ENCODE results near the gene KHNYN. TPM values are rescaled to one million over a fixed set of nuclear protein-coding genes. Genes with fewer than 3 reads are reported as not detected.

The KHNYN gene
- total RNA-seq, 1 experiment from 2014 or later, result 63.0 TPM

DNA sequence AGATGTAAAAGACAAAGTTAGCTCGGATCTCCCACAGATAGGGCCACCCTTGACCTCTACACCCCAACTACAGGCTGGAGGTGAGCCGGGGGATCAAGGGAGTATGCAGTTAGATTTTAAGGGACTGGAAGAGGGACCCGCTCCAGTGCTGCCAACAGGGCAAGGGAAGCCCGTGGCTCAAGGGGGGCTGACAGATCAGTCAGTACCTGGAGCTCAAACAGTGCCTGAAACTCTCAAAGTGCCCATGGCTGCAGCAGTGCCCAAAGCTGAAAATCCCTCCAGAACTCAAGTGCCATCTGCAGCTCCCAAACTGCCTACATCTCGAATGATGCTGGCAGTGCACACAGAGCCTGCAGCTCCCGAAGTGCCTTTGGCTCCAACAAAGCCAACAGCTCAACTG lies 20.6 kb upstream of the KHNYN start:
- TF ChIP-seq, protein P1, sequence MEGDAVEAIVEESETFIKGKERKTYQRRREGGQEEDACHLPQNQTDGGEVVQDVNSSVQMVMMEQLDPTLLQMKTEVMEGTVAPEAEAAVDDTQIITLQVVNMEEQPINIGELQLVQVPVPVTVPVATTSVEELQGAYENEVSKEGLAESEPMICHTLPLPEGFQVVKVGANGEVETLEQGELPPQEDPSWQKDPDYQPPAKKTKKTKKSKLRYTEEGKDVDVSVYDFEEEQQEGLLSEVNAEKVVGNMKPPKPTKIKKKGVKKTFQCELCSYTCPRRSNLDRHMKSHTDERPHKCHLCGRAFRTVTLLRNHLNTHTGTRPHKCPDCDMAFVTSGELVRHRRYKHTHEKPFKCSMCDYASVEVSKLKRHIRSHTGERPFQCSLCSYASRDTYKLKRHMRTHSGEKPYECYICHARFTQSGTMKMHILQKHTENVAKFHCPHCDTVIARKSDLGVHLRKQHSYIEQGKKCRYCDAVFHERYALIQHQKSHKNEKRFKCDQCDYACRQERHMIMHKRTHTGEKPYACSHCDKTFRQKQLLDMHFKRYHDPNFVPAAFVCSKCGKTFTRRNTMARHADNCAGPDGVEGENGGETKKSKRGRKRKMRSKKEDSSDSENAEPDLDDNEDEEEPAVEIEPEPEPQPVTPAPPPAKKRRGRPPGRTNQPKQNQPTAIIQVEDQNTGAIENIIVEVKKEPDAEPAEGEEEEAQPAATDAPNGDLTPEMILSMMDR (IDR thresholded peaks at IDR 0.05; ENCODE audit: unreplicated experiment), result no peak
- CTCF ChIA-PET, result interaction anchor here (1.0 to 10.5 kb wide), 18 partner anchors 8 to 79 kb away, joined by 3 to 109 read pairs (median 6); partner anchors contain the start of gene ADCY4
- BruUV-seq (replicated peaks), result no TSS peak

DNA sequence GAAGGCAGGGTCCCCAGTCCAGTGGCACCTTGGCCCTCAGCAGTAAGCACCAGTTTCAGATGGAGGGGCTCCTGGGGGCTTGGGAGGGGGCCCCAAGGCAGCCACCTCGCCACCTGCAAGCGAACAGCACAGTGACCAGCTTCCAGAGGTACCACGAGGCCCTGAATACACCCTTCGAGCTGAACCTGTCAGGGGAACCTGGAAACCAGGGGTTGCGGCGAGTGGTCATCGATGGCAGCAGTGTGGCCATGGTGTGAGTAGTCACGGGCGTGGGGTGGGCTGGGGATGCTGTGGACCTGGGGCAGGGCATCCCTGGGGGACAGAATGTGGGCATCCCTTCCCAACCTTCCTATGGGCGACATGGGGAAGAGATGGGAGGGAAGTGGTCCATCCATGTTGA lies 19.8 kb upstream of the KHNYN start:
- no peak for DNase-seq (ENCODE audit: unreplicated experiment)
- POLR2A ChIA-PET, result interaction anchor here (1.0 to 1.3 kb wide), 3 partner anchors 14 to 76 kb away, joined by 4 to 6 read pairs (median 5); no protein-coding TSS in a partner anchor
- Mint-ChIP-seq H3K9me3 (ENCODE audit: unreplicated experiment) (no peaks in the 10 kb centered on the region), H3K27me3 (ENCODE audit: insufficient read depth, unreplicated experiment) (no peaks in the 10 kb centered on the region), H3K36me3 (ENCODE audit: insufficient read depth, unreplicated experiment) (no peaks in the 10 kb centered on the region), H3K4me3 (ENCODE audit: unreplicated experiment) (no peak overlapping the region), H3K4me1 (ENCODE audit: insufficient read depth, unreplicated experiment) (no peaks in the 10 kb centered on the region), H3K27ac (ENCODE audit: low read depth, unreplicated experiment) (no peak overlapping the region)
- intact Hi-C loops (cut with micrococcal nuclease), result no loop called here
- BruUV-seq (replicated peaks), result no TSS peak
- CTCF ChIA-PET, result interaction anchor here (1.0 to 10.5 kb wide), 15 partner anchors 9 to 80 kb away, joined by 3 to 109 read pairs (median 5); partner anchors contain the start of gene ADCY4
- TF ChIP-seq, protein P1 (IDR thresholded peaks at IDR 0.05; ENCODE audit: unreplicated experiment), result no peak

More for the DNA sequence above, 20.6 kb upstream of the KHNYN start:
- Mint-ChIP-seq H3K9me3 (ENCODE audit: unreplicated experiment) (no peaks in the 10 kb centered on the region), H3K36me3 (ENCODE audit: insufficient read depth, unreplicated experiment) (no peaks in the 10 kb centered on the region), H3K4me3 (ENCODE audit: unreplicated experiment) (no peak overlapping the region), H3K27me3 (ENCODE audit: insufficient read depth, unreplicated experiment) (no peaks in the 10 kb centered on the region), H3K27ac (ENCODE audit: low read depth, unreplicated experiment) (no peak overlapping the region), H3K4me1 (ENCODE audit: insufficient read depth, unreplicated experiment) (peaks cover 1% of the 10 kb centered on the region)
- intact Hi-C loops (cut with micrococcal nuclease), result no loop called here
- POLR2A ChIA-PET, result interaction anchor here (0.6 to 1.3 kb wide), 4 partner anchors 13 to 194 kb away, joined by 3 to 6 read pairs (median 4); no protein-coding TSS in a partner anchor
- no peak for DNase-seq (ENCODE audit: unreplicated experiment)

DNA sequence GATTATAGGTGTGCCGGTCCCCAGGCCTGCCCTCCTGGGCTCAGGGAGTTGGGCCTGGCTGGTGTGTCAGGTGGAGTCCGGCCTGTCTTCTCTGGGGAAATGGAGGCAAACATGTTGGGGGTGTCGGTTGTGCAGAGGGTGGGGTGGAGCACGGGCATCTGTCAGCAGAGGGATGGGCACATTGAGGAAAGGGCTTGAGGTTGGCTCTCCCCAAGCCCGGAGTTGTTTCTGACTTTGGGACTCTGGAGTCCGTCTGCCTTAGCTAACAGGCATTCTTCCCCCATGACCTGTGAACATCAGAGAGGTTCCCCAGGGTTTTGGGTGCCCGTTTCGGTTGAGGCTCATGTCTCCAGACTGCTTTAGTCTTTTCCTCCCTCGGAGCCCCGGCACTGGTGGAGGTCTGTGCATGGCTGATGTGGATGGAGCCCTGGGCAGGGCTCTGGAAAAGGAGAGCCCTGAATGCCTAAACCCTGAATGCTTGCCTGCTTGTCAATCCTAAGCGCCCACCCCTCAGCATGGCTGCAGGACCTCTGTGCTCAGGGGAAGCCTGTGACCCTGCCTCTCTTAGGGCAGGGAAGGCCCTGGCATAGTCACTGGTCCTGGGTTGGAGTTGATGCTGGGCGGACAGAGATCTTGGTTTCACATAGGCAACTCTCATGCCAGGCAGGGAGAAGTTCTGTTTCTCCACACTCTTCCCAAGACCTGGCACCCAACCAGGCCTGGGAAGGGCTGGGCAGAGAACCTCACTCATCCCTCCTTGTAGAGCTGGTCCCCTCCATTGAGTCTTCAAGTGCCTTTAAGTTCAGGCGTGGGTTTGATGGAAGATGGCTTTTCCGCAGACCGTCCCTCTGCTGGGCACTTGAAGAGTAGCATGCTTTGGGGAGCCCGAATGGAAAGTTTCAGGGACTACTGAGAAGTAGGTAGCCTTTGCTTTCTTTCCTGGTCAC lies 18.0 kb upstream of the KHNYN start:
- no peaks in the 10 kb centered on the region for H3K27me3 Mint-ChIP-seq (ENCODE audit: insufficient read depth, unreplicated experiment)
- no peaks in the 10 kb centered on the region for H3K9me3 Mint-ChIP-seq (ENCODE audit: unreplicated experiment)
- TF ChIP-seq, protein P1 (IDR thresholded peaks at IDR 0.05; ENCODE audit: unreplicated experiment), result peak; percentile 58
- peak; percentile 61 for DNase-seq (ENCODE audit: unreplicated experiment)
- intact Hi-C loops (cut with micrococcal nuclease), result loop anchor here (1.0 kb wide), 2 partner anchors 46 to 78 kb away; no protein-coding TSS in a partner anchor
- ChIA-PET POLR2A (no interaction called here), CTCF (interaction anchor here (0.6 to 10.5 kb wide), 17 partner anchors 8 to 147 kb away, joined by 3 to 109 read pairs (median 4); partner anchors contain the start of genes ADCY4, CBLN3, KHNYN and RIPK3)
- no TSS peak for BruUV-seq (replicated peaks)
- no peak overlapping the region for H3K4me3 Mint-ChIP-seq (ENCODE audit: unreplicated experiment)
- H3K4me1 Mint-ChIP-seq (ENCODE audit: insufficient read depth, unreplicated experiment), result no peaks in the 10 kb centered on the region
- no peaks in the 10 kb centered on the region for H3K36me3 Mint-ChIP-seq (ENCODE audit: insufficient read depth, unreplicated experiment)
- no peak overlapping the region for H3K27ac Mint-ChIP-seq (ENCODE audit: low read depth, unreplicated experiment)

DNA sequence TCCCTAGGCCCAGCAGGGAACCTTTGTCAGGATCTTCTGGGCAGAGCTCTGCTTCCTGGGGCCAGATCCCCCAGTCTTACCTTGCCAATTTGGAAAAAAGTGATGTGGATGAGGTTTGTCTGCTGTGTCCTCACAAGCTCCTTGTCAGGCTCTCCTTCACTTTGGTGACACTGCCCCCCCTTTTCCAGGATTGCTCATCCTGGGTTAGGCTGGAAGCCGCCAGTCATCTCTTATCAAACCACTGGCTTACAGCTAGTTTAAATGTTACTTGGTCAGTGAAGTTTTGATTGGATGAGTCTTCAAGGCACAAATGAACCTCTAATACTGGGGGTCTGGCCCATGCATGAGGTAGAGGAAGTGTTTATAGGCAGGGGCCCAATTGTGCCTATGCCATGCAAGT lies 15.7 kb upstream of the KHNYN start:
- Mint-ChIP-seq H3K27me3 (ENCODE audit: insufficient read depth, unreplicated experiment) (no peaks in the 10 kb centered on the region), H3K4me3 (ENCODE audit: unreplicated experiment) (no peak overlapping the region), H3K36me3 (ENCODE audit: insufficient read depth, unreplicated experiment) (no peaks in the 10 kb centered on the region), H3K9me3 (ENCODE audit: unreplicated experiment) (no peaks in the 10 kb centered on the region), H3K4me1 (ENCODE audit: insufficient read depth, unreplicated experiment) (peaks cover 11% of the 10 kb centered on the region), H3K27ac (ENCODE audit: low read depth, unreplicated experiment) (no peak overlapping the region)
- intact Hi-C loops (cut with micrococcal nuclease), result no loop called here
- ChIA-PET CTCF (interaction anchor here (0.5 to 10.5 kb wide), 9 partner anchors 10 to 84 kb away, joined by 3 to 109 read pairs (median 7); partner anchors contain the start of genes ADCY4 and KHNYN), POLR2A (interaction anchor here (0.6 kb wide), 2 partner anchors 16 to 101 kb away, joined by 3 read pairs; no protein-coding TSS in a partner anchor)
- TF ChIP-seq, protein P1 (IDR thresholded peaks at IDR 0.05; ENCODE audit: unreplicated experiment), result no peak
- no peak for DNase-seq (ENCODE audit: unreplicated experiment)
- BruUV-seq (replicated peaks), result no TSS peak

Data from MCF 10A (cell line).